HG03159 (cell line): ENCODE measurements around the gene OR6B1.

Experiments used
- ATAC-seq: cut with Tn5 transposase; IDR thresholded peaks from one replicate; pipeline ENCODE4 v1.9.1; 2021; ENCODE audit warnings: mild to moderate bottlenecking, moderate library complexity; ENCODE audit not compliant: unreplicated experiment

The OR6B1 gene

DNA sequence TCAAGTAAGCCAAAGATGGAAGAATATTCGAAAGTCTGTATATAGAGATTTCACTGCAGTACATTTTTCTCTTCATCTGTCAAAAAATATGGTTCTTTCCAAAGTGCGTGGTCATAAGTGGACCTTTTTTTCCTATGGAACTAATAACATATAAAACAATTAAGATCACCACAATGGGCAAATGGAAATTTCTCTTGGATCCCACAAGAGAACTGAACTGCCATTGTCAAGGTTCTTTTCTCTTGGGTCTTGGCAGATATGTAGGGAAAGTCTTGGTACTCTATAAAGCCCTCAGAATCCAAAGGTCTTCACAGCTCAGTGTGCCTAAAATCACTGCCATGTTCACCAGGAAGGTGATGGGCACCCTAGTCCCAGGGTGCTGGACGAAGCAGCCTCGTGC is at the start of gene OR6B1:
Gene OR6B1, plus strand, starts transcription at position 301 of the 400 bp plus-strand sequence. CDS start 3,677 bp downstream, outside the sequence.
- no peak for ATAC-seq

GRCh38 chr7:143953421-143953820 is 46.7 kb upstream of the OR6B1 start:
- no peak for ATAC-seq

- no peak for ATAC-seq
These were observed 46.0 kb upstream of the OR6B1 start for GRCh38 chr7:143954135-143954534.

- ATAC-seq = no peak
These were observed 45.6 kb upstream of the OR6B1 start, which contains the start of gene OR2F1 for GRCh38 chr7:143954544-143954943. TSS of gene OR2F1 (plus strand) at chr7:143954844. CDS start at chr7:143959971, 5,127 bp downstream.

DNA sequence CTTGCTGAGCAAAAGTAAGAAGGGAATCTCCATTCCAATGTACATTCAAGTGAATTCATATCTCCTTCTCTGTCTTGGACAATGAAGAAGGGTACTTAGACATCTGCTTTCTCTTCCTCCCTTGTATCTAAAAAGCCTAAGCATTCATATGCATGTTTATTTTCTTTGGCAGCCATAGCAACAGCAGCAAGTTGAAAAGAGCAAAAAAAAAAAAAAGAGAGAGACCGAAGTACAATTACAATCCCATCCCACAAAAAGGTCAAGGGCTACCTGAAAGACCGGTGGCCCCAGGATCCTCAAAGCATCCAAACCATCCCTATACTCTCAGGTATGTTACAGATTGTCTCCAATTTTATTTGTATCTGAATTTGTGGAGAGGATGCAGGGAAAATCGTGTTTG is 41.3 kb upstream of the OR6B1 start:
- ATAC-seq = no peak

GRCh38 chr7:143960813-143961610 is 39.1 kb upstream of the OR6B1 start:
- no peak for ATAC-seq

- no peak for ATAC-seq
These were observed 34.8 kb upstream of the OR6B1 start for GRCh38 chr7:143965280-143965679.

GRCh38 chr7:143967398-143967797 is 32.7 kb upstream of the OR6B1 start:
- ATAC-seq = no peak

DNA sequence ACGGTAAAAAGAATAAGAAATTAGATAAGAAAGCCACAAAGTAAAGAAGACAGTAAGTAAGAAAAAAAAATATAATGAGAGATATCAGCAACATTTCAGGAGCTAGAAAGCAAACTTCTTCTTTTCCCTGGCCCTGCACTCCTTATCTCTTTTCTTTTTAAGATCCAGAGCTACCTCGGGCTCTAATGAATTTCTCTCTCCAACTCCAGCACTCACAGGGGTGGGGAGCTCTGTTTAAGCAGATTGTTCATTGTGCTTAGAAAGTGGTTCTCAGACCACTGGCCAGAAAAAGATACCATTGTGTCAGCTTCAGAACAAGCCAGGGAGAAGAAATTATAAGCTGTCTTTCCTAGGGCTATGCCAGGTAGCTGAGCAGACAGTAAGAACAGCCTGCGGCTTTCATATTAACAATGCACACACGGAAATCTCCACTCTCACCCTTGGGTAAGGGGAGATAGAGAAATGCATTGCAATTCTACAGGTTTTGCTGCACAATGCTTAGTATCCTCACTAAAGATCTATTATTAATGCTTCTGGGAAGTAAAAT is 26.2 kb upstream of the OR6B1 start:
- no peak for ATAC-seq

DNA sequence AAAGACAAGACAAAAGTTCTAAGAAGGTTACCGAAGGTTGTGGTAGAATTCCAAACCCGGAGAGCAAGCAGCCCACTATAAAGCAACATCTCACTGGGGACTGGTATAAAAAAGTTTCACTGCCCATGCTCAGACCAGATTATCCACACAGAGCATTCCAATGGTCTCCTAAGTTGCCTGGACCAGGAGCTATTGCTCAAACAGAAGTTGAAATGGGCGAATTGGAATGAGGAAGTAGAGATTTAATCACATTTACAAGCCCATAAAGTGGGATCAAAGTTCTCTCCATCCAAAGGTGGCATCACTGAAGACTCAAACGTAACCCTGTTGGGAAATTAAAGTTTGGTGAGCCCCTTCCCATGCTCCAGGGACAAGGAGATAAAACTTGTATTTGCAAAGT is 25.7 kb upstream of the OR6B1 start:
- ATAC-seq = no peak

DNA sequence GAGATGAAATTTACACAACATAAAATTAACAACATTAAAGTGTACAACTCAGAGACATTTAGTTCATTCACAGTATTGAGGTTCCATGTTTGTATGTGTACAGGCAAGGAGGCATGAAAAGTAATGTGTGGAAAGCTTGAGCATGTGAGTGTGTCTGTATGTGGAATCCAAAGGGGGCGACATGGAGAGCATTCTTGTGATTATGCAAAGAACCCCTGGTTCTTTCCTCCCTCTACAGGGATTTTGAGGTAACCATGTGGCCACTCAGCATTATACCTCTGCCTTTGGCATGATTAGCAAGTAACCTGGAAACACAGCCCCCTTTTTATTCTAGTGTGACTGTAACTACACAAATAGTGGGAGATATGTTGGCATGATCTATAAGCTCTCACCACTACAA is 24.5 kb upstream of the OR6B1 start:
- no peak for ATAC-seq

DNA sequence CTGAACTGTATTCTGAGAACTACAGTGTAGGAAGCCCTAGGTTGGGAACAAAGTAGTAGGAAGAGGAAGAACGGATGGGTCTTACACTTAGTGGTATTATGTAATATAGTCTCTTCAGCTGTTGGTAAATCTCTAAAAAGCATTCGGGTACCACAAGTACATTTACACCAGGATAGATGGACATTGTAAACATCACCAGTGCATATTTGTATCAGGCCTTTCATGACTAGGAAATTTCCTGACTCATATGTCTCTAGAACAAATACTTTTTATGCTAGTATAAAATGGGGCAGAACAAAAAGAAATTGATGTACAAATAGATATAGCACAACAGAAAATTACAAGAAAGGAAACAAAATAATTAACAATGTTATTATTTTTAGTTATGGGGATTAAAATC is 21.5 kb upstream of the OR6B1 start:
- ATAC-seq = no peak

GRCh38 chr7:143979359-143979758 is 20.8 kb upstream of the OR6B1 start:
- no peak for ATAC-seq

GRCh38 chr7:143979998-143980397 is 20.1 kb upstream of the OR6B1 start:
- no peak for ATAC-seq

- no peak for ATAC-seq
These were observed 19.2 kb upstream of the OR6B1 start for GRCh38 chr7:143980746-143981510.

DNA sequence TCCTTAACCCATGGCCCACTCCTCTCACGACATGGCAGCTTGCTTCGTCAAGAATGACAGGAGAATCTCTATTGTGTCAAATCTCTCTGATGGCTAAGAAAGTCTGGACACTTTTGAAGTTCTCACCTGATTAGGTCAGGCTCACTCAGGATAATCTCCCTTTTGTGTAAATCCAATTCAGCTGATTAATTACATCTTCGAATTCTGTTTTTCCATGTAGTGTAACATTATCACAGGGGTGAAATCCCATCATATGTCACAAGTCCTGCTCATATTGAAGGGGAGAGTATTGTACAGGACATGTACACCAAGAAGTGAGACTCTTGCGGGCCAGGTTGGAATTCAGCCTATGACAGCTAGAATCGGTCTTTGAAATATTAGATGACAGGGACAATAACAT is 16.2 kb upstream of the OR6B1 start:
- no peak for ATAC-seq

GRCh38 chr7:143987513-143987912 is 12.6 kb upstream of the OR6B1 start:
- peak; percentile 56 for ATAC-seq

DNA sequence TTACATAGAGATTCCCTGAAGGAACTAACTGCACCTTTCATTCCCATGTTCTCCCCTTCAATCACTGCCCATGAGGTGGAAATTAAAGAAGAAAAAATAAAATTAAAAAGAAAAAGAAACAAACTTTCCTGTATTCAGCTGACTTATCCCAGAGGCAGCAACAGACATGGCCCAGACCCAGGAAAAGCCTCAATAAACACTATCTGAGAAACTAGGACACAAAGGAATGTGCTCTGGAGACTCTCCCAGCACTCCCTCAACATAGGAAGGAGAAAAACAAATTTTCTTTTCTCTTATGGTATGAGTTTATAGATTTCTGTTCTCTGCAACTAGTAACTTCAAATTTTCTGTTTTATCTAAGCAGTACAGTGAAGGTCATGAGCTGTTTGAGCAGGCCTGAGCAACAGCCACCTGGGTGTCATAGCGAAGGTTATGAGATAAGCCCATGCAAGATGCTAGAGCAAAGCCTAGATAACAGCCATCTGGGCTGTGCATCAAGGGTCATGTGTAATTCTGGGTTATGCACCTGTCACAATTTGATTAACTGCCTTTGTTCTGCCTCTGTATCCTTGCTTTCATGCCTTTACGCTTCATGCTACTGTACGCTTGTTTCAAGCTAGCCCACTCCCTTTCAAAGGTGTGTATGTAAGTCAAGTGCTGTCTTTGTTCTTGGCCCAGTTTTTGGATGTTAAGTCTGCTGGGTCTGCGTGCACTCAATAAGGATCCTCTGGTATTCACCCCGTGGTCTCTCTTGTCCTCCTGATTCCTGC is 11.0 kb upstream of the OR6B1 start:
- ATAC-seq = no peak

DNA sequence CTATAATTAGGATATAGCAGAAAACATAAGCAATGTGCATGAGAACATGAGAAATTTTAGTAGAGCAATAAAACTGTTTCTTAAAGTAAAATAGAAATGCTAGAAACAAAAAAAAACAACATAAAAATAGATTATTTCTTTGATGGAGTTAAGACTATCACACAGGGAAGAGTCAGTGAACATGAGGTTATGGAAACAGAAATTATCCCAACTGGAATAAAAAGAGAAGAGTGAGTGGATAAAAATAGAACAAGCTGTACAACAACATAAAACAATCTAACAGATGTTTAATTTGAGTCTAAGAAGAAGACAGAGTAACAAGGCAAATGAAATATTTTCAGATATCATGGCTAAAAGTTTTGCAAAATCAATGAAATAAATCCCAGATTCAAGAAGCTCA is 7.5 kb upstream of the OR6B1 start:
- no peak for ATAC-seq

- ATAC-seq = no peak
These were observed 6.2 kb upstream of the OR6B1 start for GRCh38 chr7:143993924-143994323.

- no peak for ATAC-seq
These were observed 1.4 kb downstream of the OR6B1 start for GRCh38 chr7:144001543-144001942.
